Heart right ventricle (tissue), 16 donors: ENCODE data around the gene POLR2L. TPM values are rescaled to one million over a fixed set of nuclear protein-coding genes. Genes with fewer than 3 reads are reported as not detected.

Experiments
- ATAC-seq, 8 donors: fragments of 200-7000 bp; cut with Tn5 transposase; one replicate each; pipeline ENCODE4 v1.9.1; 2020; ENCODE audit warnings: mild to moderate bottlenecking in 8 of 8, moderate library complexity in 8 of 8, moderate number of reproducible peaks in 1 of 8
- DNase-seq, 2 donors: peaks; one replicate each; pipeline ENCODE4 v3.0.0-alpha.2; 2020
- H3K27ac ChIP-seq, 10 donors: fragments of 200-600 bp; sonication (generic) in 2 of 10; one replicate each; pipeline versions ENCODE4 v1.5.0 to v1.8.0; 2020 to 2022; ENCODE audit warnings: mild to moderate bottlenecking in 3 of 10
- H3K27me3 ChIP-seq, 7 donors: fragments of 200-600 bp; one replicate each; pipeline ENCODE4 v1.8.0; 2021 to 2022; ENCODE audit warnings: mild to moderate bottlenecking in 2 of 7
- H3K36me3 ChIP-seq, 9 donors: fragments of 200-600 bp; sonication (generic) in 1 of 9; one replicate each; pipeline versions ENCODE4 v1.5.0 to v1.8.0; 2020 to 2022; ENCODE audit warnings: mild to moderate bottlenecking in 2 of 9
- H3K4me1 ChIP-seq, 9 donors: fragments of 200-600 bp; sonication (generic) in 1 of 9; one replicate each; pipeline versions ENCODE4 v1.5.0 to v1.8.0; 2020 to 2022; ENCODE audit warnings: mild to moderate bottlenecking in 4 of 9
- H3K4me3 ChIP-seq, 10 donors: fragments of 200-600 bp; sonication (generic) in 2 of 10; one replicate each; pipeline versions ENCODE4 v1.5.0 to v1.8.0; 2020 to 2022; ENCODE audit warnings: mild to moderate bottlenecking in 7 of 10, moderate library complexity in 2 of 10
- H3K9me3 ChIP-seq, 11 donors: fragments of 200-600 bp in 10 of 11; sonication (generic) in 2 of 11; one replicate each; pipeline versions ENCODE4 v1.5.0 to v1.8.0; 2013 to 2022; ENCODE audit warnings: mild to moderate bottlenecking in 2 of 11, control low read depth in 1 of 11, moderate library complexity in 1 of 11
- WGBS, 2 donors: extraction: QIAGEN DNeasy Blood & Tissue Kit; methylation state at CpG; one replicate each; pipeline ENCODE4 v1.1.7; 2013; ENCODE audit warnings: inconsistent platforms in 1 of 2; 5-methylcytosine and 5-hydroxymethylcytosine counted together
- intact Hi-C, 10 donors: fragments of 100-400 bp; cut with DNase I; formaldehyde crosslinking; loops; one replicate each; pipeline versions ENCODE4 v1.11.1 to v1.14.2; 2022
- polyA plus RNA-seq, 2 donors: library from polyadenylated mRNA; stranded (reverse); fragments of 200-250 nt; gene quantifications; one replicate each; pipeline ENCODE4 v1.2.3, GENCODE V29; 2013
- total RNA-seq, 10 donors: library from RNA; stranded (reverse); fragmentation: NEBNext Ultra II Directional in 3 of 10; extraction: Animal tissue kit (Norgen Biotek cat#: 25700) in 3 of 10; gene quantifications; one replicate each; pipeline versions ENCODE4 v1.2.1 to v1.2.4, GENCODE V29; 2021 to 2023
- TF ChIP-seq, protein P1 (sequence below), 9 donors: fragments of 200-600 bp; sonication (generic) in 2 of 9; IDR thresholded peaks; one replicate each; pipeline versions ENCODE4 v1.5.0 to v1.8.0; 2021 to 2022; ENCODE audit warnings: antibody characterized with exemption in 9 of 9, mild to moderate bottlenecking in 5 of 9, moderate library complexity in 1 of 9
- donor health status: Arrhythmogenic right ventricular cardiomyopathy.
- donor health status: ischemic (EF 13 %, LVEDD 7.1; RV severe dilation, severe dysfunction).
- donor health status: healthy with polysubstance abuse.
- donor health status: DM: no; HTN: yes; CAD: no.
- donor health status: DM: no; HTN: no; CAD: no.
- donor health status: ischemic (EF 25% LVEDD 6.9; RV normal size, moderate dysfunction).
- donor health status: ischemic (EF 25% LVEDD 5.7; RV mildly dilated, moderate dysfunction).
- donor health status: healthy.
- donor health status: DM: yes; HTN: yes; CAD: no.
- donor health status: Ischemic cardiomyopathy.
- donor health status: ischemic (EF 35%, LVEDD 5.7; RV mildly dilated, moderate dysfunction).
- donor health status: nonischemic (EF 11% LVEDD 7.7; RV severe dilation, severe dysfunction).
- donor health status: DM: yes; HTN: yes; CAD: no.
- donor health status: PGD.
- donor health status: ischemic (EF 29% LVEDD 5.4; RV normal size, mild dysfunction).
- donor health status: nonischemic (EF 23%, LVEDD 6.1; RV moderate dilation, normal function).

The POLR2L gene
- total and polyA plus RNA-seq, 12 donors = 148 to 279 (median 234) TPM

DNA sequence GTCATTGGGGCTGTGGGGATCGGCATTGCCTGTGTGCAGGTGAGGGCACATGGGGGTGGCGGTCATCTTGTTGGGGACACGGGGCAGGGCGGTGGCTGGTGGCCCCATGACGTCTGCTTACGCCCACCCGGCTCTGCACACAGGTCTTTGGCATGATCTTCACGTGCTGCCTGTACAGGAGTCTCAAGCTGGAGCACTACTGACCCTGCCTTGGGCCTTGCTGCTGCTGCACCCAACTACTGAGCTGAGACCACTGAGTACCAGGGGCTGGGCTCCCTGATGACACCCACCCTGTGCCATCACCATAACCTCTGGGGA, 4.4 kb downstream of the POLR2L start:
- Histone ChIP-seq H3K27me3 (no peaks in the 10 kb centered on the region), H3K4me3 (no peak overlapping the region), H3K9me3 (no peaks in the 10 kb centered on the region), H3K36me3 (peaks cover 0 to 56% (median 44%) of the 10 kb centered on the region in 9 donors), H3K4me1 (peaks cover 23 to 86% (median 74%) of the 10 kb centered on the region in 9 donors), H3K27ac (peak overlapping the region in 5 of 10 donors; percentile 9 to 96 (median 44))
- ATAC-seq (no peak), DNase-seq (no peak)
- 70 to 74% methylated on average over 8 of the region's 8 CpGs for WGBS, 2 donors
- TF ChIP-seq, protein P1, sequence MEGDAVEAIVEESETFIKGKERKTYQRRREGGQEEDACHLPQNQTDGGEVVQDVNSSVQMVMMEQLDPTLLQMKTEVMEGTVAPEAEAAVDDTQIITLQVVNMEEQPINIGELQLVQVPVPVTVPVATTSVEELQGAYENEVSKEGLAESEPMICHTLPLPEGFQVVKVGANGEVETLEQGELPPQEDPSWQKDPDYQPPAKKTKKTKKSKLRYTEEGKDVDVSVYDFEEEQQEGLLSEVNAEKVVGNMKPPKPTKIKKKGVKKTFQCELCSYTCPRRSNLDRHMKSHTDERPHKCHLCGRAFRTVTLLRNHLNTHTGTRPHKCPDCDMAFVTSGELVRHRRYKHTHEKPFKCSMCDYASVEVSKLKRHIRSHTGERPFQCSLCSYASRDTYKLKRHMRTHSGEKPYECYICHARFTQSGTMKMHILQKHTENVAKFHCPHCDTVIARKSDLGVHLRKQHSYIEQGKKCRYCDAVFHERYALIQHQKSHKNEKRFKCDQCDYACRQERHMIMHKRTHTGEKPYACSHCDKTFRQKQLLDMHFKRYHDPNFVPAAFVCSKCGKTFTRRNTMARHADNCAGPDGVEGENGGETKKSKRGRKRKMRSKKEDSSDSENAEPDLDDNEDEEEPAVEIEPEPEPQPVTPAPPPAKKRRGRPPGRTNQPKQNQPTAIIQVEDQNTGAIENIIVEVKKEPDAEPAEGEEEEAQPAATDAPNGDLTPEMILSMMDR (IDR thresholded peaks at IDR 0.05) = no peak
- intact Hi-C loops = no loop called here

DNA sequence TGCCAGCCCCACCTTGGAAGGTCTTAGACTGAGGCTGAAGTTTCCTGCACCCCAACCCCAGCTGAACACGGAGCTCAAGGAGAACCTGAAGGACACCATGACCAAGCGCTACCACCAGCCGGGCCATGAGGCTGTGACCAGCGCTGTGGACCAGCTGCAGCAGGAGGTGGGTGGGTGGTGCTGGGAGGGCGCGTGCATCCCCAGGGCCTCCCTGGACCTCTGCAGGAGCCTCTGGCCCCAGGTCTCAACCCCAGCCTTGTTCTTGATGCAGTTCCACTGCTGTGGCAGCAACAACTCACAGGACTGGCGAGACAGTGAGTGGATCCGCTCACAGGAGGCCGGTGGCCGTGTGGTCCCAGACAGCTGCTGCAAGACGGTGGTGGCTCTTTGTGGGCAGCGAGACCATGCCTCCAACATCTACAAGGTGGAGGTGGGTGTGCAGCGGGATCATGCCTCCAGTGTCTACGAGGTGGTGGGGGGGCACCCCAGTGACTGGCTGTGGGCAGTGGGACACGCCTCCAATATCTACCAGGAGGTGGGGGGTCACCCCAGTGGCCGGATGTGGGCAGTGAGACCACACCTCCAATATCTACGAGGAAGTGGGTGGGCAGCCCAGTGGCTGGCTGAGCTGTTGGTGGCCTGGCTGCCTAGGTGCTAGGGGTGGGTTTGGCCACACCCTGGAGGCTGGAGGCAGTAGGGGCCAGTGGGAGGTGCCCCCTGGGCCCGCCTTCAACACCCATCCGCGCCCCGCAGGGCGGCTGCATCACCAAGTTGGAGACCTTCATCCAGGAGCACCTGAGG, 4.9 kb downstream of the POLR2L start:
- ATAC-seq = no peak
- Histone ChIP-seq H3K27ac (peak overlapping the region in 6 of 10 donors; percentile 23 to 99 (median 70)), H3K4me1 (peaks cover 23 to 89% (median 76%) of the 10 kb centered on the region in 9 donors), H3K27me3 (peaks cover 0 to 1% (median 0%) of the 10 kb centered on the region in 7 donors), H3K4me3 (no peak overlapping the region), H3K9me3 (no peaks in the 10 kb centered on the region), H3K36me3 (peaks cover 0 to 56% (median 44%) of the 10 kb centered on the region in 9 donors)
- TF ChIP-seq, protein P1 (IDR thresholded peaks at IDR 0.05) = no peak
- intact Hi-C loops = no loop called here
- WGBS, 2 donors = 85 to 87% methylated on average over 22 of the region's 22 CpGs
- DNase-seq = no peak

GRCh38 chr11:836700-837099, 5.6 kb downstream of the POLR2L start:
- Histone ChIP-seq H3K4me3 (no peak overlapping the region), H3K4me1 (peaks cover 28 to 93% (median 77%) of the 10 kb centered on the region in 9 donors), H3K36me3 (peaks cover 0 to 56% (median 44%) of the 10 kb centered on the region in 9 donors), H3K27ac (peak overlapping the region in 6 of 10 donors; percentile 23 to 99 (median 70)), H3K9me3 (no peaks in the 10 kb centered on the region), H3K27me3 (peaks cover 0 to 8% (median 0%) of the 10 kb centered on the region in 7 donors)
- no peak for DNase-seq
- intact Hi-C loops = no loop called here
- ATAC-seq = no peak
- 82 to 84% methylated on average over 9 of the region's 9 CpGs for WGBS, 2 donors
- TF ChIP-seq, protein P1 (IDR thresholded peaks at IDR 0.05) = no peak

- DNase-seq (no peak), ATAC-seq (no peak)
- Histone ChIP-seq H3K9me3 (no peaks in the 10 kb centered on the region), H3K4me1 (peaks cover 24 to 93% (median 75%) of the 10 kb centered on the region in 9 donors), H3K27me3 (peaks cover 0 to 13% (median 0%) of the 10 kb centered on the region in 7 donors), H3K4me3 (no peak overlapping the region), H3K27ac (peak overlapping the region in 6 of 10 donors; percentile 32 to 99 (median 70)), H3K36me3 (peaks cover 0 to 56% (median 44%) of the 10 kb centered on the region in 9 donors)
- WGBS, 2 donors = 94 to 97% methylated on average over 14 of the region's 14 CpGs
- TF ChIP-seq, protein P1 (IDR thresholded peaks at IDR 0.05) = no peak
- intact Hi-C loops = no loop called here
Measured at GRCh38 chr11:836274-836673, 6.1 kb downstream of the POLR2L start.
